CD4-positive, alpha-beta T cell treated with Interleukin-6 for 4 hours (primary cell): ENCODE results near the gene BNC2.

Experiments
- DNase-seq: peaks from one replicate; pipeline ENCODE4 v3.0.0-alpha.2; 2020; ENCODE audit warnings: mixed read lengths

The BNC2 gene

GRCh38 chr9:16705111-16705604 is 165.3 kb downstream of the BNC2 start:
- no peak for DNase-seq

GRCh38 chr9:16704116-16705110 is 166.1 kb downstream of the BNC2 start:
- no peak for DNase-seq

- no peak for DNase-seq
These were observed 169.1 kb downstream of the BNC2 start for GRCh38 chr9:16701347-16701746.

- DNase-seq, result no peak
These were observed 176.9 kb downstream of the BNC2 start for GRCh38 chr9:16693616-16694015.

GRCh38 chr9:16690628-16691027 is 179.8 kb downstream of the BNC2 start:
- no peak for DNase-seq

DNA sequence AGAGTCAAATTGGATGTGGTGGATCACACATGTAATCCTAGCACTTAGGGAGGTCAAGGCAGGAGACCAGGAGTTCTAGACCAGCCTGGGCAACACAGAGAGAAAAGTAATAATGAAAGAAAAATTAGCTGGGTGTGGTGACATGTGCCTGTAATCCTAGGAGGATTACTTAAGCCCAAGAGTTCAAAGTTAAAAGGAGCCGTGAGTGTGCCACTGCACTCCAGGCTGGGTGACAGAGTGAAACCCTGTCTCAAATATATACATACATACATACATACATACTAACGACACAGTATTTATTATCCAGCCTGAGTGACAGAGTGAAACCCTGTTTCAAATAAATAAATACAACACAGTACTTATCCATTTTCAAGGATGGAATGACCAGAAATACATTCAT is 180.3 kb downstream of the BNC2 start:
- no peak for DNase-seq

DNA sequence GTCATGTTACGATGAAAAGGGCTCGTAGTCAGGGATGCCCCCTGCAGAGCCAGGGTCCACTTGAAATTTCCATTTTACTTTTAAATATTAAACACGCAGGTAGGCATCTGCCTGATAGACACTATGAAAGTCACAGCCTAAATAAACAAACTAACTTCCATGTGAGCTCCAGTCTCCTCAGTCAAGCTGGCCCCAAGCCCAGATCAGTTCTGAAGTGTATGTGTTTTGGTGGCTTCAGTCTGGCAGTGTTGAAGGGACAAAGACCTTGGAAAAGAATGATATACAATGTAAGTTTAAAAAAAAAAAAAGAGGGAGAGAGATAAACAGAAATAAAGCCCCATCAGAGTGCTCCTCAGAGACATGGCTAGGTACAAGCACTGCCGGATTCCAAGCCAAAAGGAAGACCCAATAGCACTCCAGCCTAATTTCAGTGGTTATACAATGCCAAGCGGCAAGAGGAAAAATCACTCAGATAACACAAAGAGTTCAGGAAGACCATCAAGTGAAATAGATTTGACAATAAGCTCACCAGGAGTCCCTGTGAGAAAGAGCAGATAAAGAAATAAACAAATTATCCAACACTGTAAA is 181.0 kb downstream of the BNC2 start:
- DNase-seq, result no peak

DNA sequence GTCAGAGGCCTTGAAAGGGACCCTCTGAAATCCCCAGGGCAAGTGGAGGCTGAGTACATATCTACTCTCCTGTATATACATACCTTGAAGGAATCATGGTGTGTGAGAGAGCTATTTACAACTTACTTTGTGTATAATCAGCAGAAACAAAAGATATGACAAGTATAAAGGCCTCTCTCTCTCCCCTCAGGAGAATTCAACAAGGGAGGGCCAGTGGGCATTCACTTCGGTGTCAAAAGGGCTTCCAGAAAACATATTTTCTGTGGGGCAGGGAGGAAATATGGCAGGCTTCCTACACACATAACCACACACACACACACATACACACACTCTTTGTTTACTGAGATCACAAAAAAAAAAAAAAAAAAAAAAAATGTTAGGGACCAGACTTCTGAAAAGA is 181.7 kb downstream of the BNC2 start:
- no peak for DNase-seq

GRCh38 chr9:16687678-16688369 is 182.6 kb downstream of the BNC2 start:
- DNase-seq, result no peak

DNA sequence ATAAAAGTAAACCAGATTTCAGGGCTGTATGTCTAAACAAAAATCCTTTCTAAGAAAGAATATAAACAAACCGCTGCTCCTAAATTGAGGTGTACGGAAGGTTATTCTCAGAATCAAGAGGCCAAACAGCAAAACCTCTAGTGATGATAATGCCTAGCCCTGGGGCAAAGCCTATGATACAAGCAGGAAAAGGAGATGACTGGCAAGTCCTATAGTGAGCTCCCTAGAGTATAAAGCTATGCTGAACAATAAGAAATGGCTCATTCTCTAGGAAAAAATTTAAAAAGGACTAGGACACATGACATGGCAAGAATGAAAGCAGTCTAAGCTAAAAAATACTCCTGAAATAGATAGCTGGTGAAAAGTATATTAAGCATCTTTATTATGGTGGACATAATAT is 187.1 kb downstream of the BNC2 start:
- DNase-seq, result no peak

GRCh38 chr9:16682273-16682672 is 188.2 kb downstream of the BNC2 start:
- no peak for DNase-seq

DNA sequence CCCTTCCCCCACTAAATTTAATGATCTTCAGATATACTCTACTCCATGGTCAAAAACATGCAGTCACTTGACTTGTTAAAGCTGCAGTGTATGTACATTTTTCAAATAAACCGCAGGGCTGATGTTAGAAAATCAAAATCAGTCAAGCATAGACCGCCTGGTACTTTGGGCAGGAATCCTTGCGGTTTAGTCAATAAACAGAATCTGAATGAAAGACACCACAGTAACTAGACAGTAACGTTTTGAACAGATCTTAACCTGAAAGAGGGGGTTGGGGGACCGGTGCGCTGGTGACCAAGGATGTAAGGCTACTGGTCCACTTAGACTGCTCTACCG is 188.8 kb downstream of the BNC2 start:
- no peak for DNase-seq

DNA sequence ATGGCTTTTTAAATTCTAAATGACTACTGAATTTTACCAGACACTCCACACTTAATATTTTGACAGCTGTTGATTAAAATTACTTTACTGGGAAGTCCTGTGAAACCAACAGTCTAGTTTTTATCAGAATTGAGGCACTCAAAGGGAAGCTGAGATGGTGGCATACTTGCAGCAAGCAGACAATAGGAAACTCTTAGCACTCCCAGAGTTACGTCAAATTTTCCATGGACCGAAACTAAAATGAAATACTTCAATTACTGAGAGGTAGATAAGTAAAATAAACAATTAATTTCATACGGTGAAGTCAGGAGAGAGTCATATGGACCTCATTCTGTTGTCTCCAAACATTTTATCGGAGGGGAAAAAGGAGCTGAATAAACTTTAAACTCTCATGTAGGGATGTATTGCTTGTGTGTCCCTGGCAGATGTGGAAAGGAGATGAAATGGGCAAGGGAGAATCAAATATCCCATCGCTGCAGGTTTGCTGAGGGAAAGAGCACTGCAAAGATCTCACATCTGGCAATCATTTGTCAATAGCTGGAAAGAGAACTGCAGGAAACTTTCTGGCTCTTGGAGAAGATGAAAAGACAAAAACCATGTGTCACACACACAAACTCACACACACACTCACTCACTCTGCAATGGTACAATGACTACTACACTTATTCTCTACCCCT is 189.4 kb downstream of the BNC2 start:
- no peak for DNase-seq

GRCh38 chr9:16680541-16680940 is 189.9 kb downstream of the BNC2 start:
- no peak for DNase-seq

GRCh38 chr9:16679327-16679821 is 191.1 kb downstream of the BNC2 start:
- no peak for DNase-seq

- DNase-seq, result no peak
These were observed 194.0 kb downstream of the BNC2 start for GRCh38 chr9:16676519-16676918.

GRCh38 chr9:16675131-16675530 is 195.3 kb downstream of the BNC2 start:
- DNase-seq, result no peak

GRCh38 chr9:16673171-16673570 is 197.3 kb downstream of the BNC2 start:
- DNase-seq, result no peak

DNA sequence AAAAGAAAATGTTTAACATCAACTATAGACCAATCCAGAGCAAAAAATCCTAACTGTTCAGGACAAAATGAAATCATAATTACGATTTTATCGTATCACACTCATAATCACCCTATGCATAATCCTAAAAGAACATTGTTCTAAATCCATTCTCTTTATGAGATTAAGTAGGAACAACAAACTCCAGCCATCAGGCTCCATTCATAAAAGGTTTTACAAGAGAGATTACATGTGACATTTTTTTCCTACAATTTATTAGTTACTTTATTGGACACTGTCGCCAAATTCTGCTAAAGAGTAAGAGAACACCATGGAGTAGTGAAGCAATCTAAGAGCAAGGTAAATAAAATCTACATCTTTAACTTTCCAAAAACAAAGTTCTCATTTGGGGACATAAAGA is 198.0 kb downstream of the BNC2 start:
- no peak for DNase-seq

- DNase-seq, result no peak
These were observed 198.8 kb downstream of the BNC2 start for GRCh38 chr9:16671591-16672137.

DNA sequence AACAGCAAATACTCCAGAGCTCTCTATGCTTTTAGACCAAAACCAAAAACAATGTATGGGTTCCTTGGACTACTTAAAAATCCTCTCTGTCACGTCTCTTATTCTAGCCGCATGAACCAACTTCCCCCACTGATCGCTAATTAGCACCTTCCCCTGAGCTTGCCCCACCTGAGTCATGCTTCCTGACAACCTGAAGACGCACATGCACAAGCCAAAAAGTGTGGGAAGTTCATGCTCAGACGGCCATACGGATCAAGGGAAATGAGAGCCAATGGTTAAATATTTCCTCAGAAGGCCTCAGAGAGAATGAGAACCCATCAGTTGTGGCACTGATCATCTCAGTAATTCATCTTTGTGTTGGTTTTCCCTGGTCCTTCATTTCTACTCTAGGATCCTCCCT is 199.7 kb downstream of the BNC2 start:
- no peak for DNase-seq

DNA sequence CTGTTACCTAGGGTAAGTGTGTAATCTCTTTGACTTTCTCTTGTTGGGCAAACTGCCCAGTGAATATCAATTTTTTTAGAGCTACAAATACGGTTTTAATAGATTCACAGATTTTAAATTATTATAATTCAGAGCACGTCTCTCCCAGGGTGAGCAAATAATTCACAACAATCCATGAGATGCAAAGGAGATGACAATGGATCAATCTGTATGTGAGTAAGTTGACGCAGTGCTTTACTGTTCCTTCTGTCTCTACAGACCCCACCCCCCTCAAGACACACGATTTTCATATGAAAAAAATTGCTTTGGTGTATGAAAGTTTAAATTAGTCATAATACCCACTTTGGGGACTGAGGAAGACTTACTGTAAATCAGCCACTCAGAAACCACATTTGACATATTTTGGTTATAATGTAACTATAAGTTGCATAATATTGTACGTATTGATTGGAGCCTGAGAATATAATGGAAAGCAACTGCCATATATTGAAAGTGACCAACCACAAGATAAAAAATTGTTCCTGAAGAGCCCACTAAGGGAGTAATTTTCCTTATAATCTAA is 201.7 kb downstream of the BNC2 start:
- no peak for DNase-seq
